Lower lobe of right lung (tissue), 2 donors: ENCODE measurements around the gene IMMP2L. TPM values are rescaled to one million over a fixed set of nuclear protein-coding genes. Genes with fewer than 3 reads are reported as not detected.
"Not testable (repeated sequence)": the region's sequence is repeated elsewhere in the genome, so short reads cannot be mapped to it uniquely, and the experiment has no call there.

Source experiments
- ATAC-seq, 2 donors: fragments of 200-7000 bp; cut with Tn5 transposase; one replicate each; pipeline ENCODE4 v1.9.1; 2020 to 2022; ENCODE audit warnings: mild to moderate bottlenecking in 2 of 2, moderate library complexity in 2 of 2
- DNase-seq: peaks from one replicate; pipeline ENCODE4 v3.0.0-alpha.2; 2020
- H3K27ac ChIP-seq: fragments of 200-600 bp; one replicate; pipeline ENCODE4 v1.8.0; 2022
- H3K27me3 ChIP-seq: fragments of 200-600 bp; one replicate; pipeline ENCODE4 v1.8.0; 2022; ENCODE audit warnings: low read depth
- H3K36me3 ChIP-seq: fragments of 200-600 bp; one replicate; pipeline ENCODE4 v1.8.0; 2022; ENCODE audit warnings: mild to moderate bottlenecking
- H3K4me1 ChIP-seq: fragments of 200-600 bp; one replicate; pipeline ENCODE4 v1.8.0; 2022
- H3K4me3 ChIP-seq: fragments of 200-600 bp; one replicate; pipeline ENCODE4 v1.8.0; 2022; ENCODE audit warnings: mild to moderate bottlenecking
- H3K9me3 ChIP-seq: fragments of 200-600 bp; one replicate; pipeline ENCODE4 v1.8.0; 2022
- CTCF ChIP-seq: fragments of 200-600 bp; IDR thresholded peaks from one replicate; pipeline ENCODE4 v1.8.0; 2022; ENCODE audit warnings: antibody characterized with exemption, mild to moderate bottlenecking
- intact Hi-C: fragments of 100-400 bp; cut with DNase I; formaldehyde crosslinking; loops from one replicate; pipeline ENCODE4 v1.11.0; 2022
- total RNA-seq: library from RNA; stranded (reverse); fragmentation: NEBNext Ultra II Directional; extraction: Animal tissue kit (Norgen Biotek cat#: 25700); gene quantifications from one replicate; pipeline ENCODE4 v1.2.1, GENCODE V29; 2021
- donor health status: DM: no; HTN: yes; CAD: no; lungs with severe emphysema.

Gene IMMP2L
- total RNA-seq, 1 donor from 2014 or later, result 14.7 TPM

GRCh38 chr7:111282626-111283025 lies 279.7 kb downstream of the IMMP2L start:
- no peaks in the 10 kb centered on the region for H3K36me3 ChIP-seq
- intact Hi-C loops, result no loop called here
- no peak overlapping the region for H3K4me3 ChIP-seq
- ATAC-seq (no peak), DNase-seq (no peak)
- H3K9me3 ChIP-seq, result no peaks in the 10 kb centered on the region
- no peak overlapping the region for H3K27ac ChIP-seq
- no peaks in the 10 kb centered on the region for H3K27me3 ChIP-seq
- no peak for TF ChIP-seq CTCF
- H3K4me1 ChIP-seq, result no peaks in the 10 kb centered on the region

- no peaks in the 10 kb centered on the region for H3K4me1 ChIP-seq
- no peak overlapping the region for H3K27ac ChIP-seq
- no peak for TF ChIP-seq CTCF
- H3K9me3 ChIP-seq, result no peaks in the 10 kb centered on the region
- DNase-seq (no peak), ATAC-seq (no peak)
- H3K36me3 ChIP-seq, result no peaks in the 10 kb centered on the region
- H3K27me3 ChIP-seq, result no peaks in the 10 kb centered on the region
- intact Hi-C loops, result no loop called here
- H3K4me3 ChIP-seq, result no peak overlapping the region
These were observed 287.4 kb downstream of the IMMP2L start for GRCh38 chr7:111274857-111275256.

GRCh38 chr7:111272092-111272491 lies 290.2 kb downstream of the IMMP2L start:
- DNase-seq (no peak), ATAC-seq (no peak)
- no peaks in the 10 kb centered on the region for H3K27me3 ChIP-seq
- TF ChIP-seq CTCF, result no peak
- no peaks in the 10 kb centered on the region for H3K36me3 ChIP-seq
- H3K9me3 ChIP-seq, result no peaks in the 10 kb centered on the region
- H3K4me1 ChIP-seq, result no peaks in the 10 kb centered on the region
- no peak overlapping the region for H3K4me3 ChIP-seq
- intact Hi-C loops, result no loop called here
- no peak overlapping the region for H3K27ac ChIP-seq

GRCh38 chr7:111270794-111271193 lies 291.5 kb downstream of the IMMP2L start:
- intact Hi-C loops, H3K27ac ChIP-seq, H3K4me3 ChIP-seq, H3K27me3 ChIP-seq, H3K36me3 ChIP-seq, ATAC-seq, H3K4me1 ChIP-seq, H3K9me3 ChIP-seq, DNase-seq: not testable (repeated sequence)

- intact Hi-C loops, result no loop called here
- ATAC-seq, result no peak
- no peak for TF ChIP-seq CTCF
These were observed 293.4 kb downstream of the IMMP2L start for GRCh38 chr7:111268941-111269340.

GRCh38 chr7:111266613-111267012 lies 295.7 kb downstream of the IMMP2L start:
- DNase-seq (no peak), ATAC-seq (peak; percentile 87 to 90)
- TF ChIP-seq CTCF, result no peak
- no peaks in the 10 kb centered on the region for H3K9me3 ChIP-seq
- no peaks in the 10 kb centered on the region for H3K27me3 ChIP-seq
- peaks cover 17% of the 10 kb centered on the region for H3K4me1 ChIP-seq
- no peak overlapping the region for H3K4me3 ChIP-seq
- H3K27ac ChIP-seq, result peak overlapping the region; percentile 59
- H3K36me3 ChIP-seq, result no peaks in the 10 kb centered on the region
- intact Hi-C loops, result no loop called here

More at GRCh38 chr7:111268941-111269340, 293.4 kb downstream of the IMMP2L start:
- H3K4me1 ChIP-seq, result peaks cover 17% of the 10 kb centered on the region
- no peak overlapping the region for H3K27ac ChIP-seq
- H3K9me3 ChIP-seq, result no peaks in the 10 kb centered on the region
- no peaks in the 10 kb centered on the region for H3K27me3 ChIP-seq
- DNase-seq, result no peak
- no peaks in the 10 kb centered on the region for H3K36me3 ChIP-seq
- no peak overlapping the region for H3K4me3 ChIP-seq
